Thoracic aorta (tissue), 2 donors: Measurements from ENCODE around the gene TEX19. TPM values are rescaled to one million over a fixed set of nuclear protein-coding genes. Genes with fewer than 3 reads are reported as not detected.

Experiments used
- ATAC-seq: fragments of 150-250 bp; one replicate; pipeline ENCODE4 v1.8.0; 2017; ENCODE audit warnings: low read depth; ENCODE audit not compliant: insufficient number of reproducible peaks, low FRiP score
- DNase-seq: peaks from one replicate; pipeline ENCODE4 v3.0.0-alpha.2; 2020; ENCODE audit warnings: low spot score
- H3K27ac ChIP-seq, 2 donors: fragments of 200-600 bp; sonication (generic); 1 replicate in 1 of 2; 2 replicates in 1 of 2; pipeline ENCODE4 v1.5.1; 2016; ENCODE audit warnings: mild to moderate bottlenecking in 2 of 2, moderate library complexity in 2 of 2
- H3K27me3 ChIP-seq: fragments of 200-600 bp; sonication (generic); replicated peaks from 2 replicates; pipeline ENCODE4 v1.6.0; 2016; ENCODE audit warnings: mild to moderate bottlenecking; ENCODE audit not compliant: insufficient read depth
- H3K36me3 ChIP-seq: fragments of 200-600 bp; sonication (generic); one replicate; pipeline ENCODE4 v1.5.1; 2016
- H3K4me1 ChIP-seq, 2 donors: fragments of 200-600 bp; sonication (generic); 1 replicate in 1 of 2; 2 replicates in 1 of 2; pipeline versions ENCODE4 v1.5.1 to v1.6.0; 2016; ENCODE audit warnings: low read depth in 2 of 2, mild to moderate bottlenecking in 1 of 2; ENCODE audit not compliant: control insufficient read depth in 1 of 2
- H3K4me3 ChIP-seq: fragments of 200-600 bp; sonication (generic); 2 replicates; pipeline ENCODE4 v1.5.1; 2016; ENCODE audit warnings: mild to moderate bottlenecking
- H3K9me3 ChIP-seq: fragments of 200-600 bp; sonication (generic); 2 replicates; pipeline ENCODE4 v1.5.1; 2016
- CTCF ChIP-seq: fragments of 200-600 bp; sonication (generic); IDR thresholded peaks from one replicate; pipeline ENCODE4 v1.5.1; 2019; ENCODE audit warnings: antibody characterized with exemption
- total RNA-seq, 2 donors: library from RNA; depleted of rRNA; stranded (reverse); fragments of >200 nt; gene quantifications; one replicate each; pipeline versions ENCODE4 v1.1.0 to v1.2.3, GENCODE V29; 2016

TEX19 gene
- total RNA-seq, 2 donors from 2014 or later: not detected

- no peaks in the 10 kb centered on the region for H3K36me3 ChIP-seq
- no peak for TF ChIP-seq CTCF
- ATAC-seq (no peak), DNase-seq (no peak)
- H3K4me1 ChIP-seq: peaks cover 0 to 8% of the 10 kb centered on the region in 2 donors
- H3K4me3 ChIP-seq: no peak overlapping the region
- peaks cover 7% of the 10 kb centered on the region for H3K27me3 ChIP-seq
- no peak overlapping the region for H3K27ac ChIP-seq
- H3K9me3 ChIP-seq: no peaks in the 10 kb centered on the region
These were observed 39.4 kb upstream of the TEX19 start for GRCh38 chr17:82319619-82320062.

GRCh38 chr17:82320140-82320840 is 38.8 kb upstream of the TEX19 start:
- Histone ChIP-seq H3K4me1 (peaks cover 0 to 8% of the 10 kb centered on the region in 2 donors), H3K9me3 (no peaks in the 10 kb centered on the region), H3K4me3 (no peak overlapping the region), H3K27me3 (peaks cover 6% of the 10 kb centered on the region), H3K36me3 (no peaks in the 10 kb centered on the region), H3K27ac (no peak overlapping the region)
- no peak for TF ChIP-seq CTCF
- ATAC-seq (no peak), DNase-seq (no peak)

DNA sequence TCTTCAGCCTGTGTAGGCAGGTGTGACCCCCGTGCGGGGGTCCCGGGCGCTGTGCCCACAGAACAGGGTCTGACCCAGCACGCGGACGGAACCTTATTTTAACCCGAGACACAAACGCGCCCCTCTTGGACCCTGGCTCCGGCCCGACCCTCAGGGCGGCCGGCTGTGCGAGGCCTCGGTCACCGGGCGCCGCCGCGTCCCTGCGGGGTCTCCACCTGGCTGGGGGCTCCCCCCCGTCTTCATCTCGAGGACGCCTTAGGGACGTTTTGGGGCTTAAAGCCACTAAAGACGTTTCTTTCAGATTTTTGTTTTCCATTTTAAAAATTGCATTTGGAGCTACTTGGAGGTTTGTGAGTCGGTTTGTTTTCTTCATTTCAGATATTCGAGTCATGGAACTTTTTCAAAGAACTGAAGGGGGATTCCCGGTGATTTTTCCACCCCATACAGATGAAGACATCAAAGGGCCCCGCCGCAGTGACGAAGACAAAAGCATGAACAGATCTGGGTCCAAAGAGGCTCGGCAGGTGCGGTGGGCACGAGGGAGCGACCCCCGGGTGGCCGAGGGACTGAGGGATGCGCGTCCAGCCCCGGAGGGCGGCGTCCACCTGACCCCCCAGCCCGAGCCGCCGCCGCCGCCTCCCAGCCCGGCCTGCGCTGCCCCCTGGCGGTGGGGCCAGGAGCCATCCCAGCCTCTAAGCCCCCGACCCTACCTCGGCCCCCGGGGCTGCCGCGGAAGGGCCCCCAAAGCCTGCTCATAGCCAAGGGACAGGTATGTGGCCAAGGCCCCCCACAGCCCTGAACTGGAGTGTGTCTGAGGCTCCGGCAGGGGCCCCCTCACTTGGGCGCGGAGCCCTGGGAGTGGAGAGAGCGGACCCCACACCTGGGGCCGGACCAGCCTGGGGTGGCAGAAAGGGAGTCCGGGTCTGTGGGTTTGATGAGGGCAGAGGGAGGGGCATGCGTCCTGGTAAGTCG is 37.8 kb upstream of the TEX19 start:
- Histone ChIP-seq H3K27me3 (no peaks in the 10 kb centered on the region), H3K36me3 (no peaks in the 10 kb centered on the region), H3K4me1 (peaks cover 0 to 8% of the 10 kb centered on the region in 2 donors), H3K9me3 (no peaks in the 10 kb centered on the region), H3K27ac (no peak overlapping the region), H3K4me3 (peak overlapping the region; percentile 19)
- no peak for ATAC-seq
- TF ChIP-seq CTCF: peak; percentile 94
- no peak for DNase-seq

DNA sequence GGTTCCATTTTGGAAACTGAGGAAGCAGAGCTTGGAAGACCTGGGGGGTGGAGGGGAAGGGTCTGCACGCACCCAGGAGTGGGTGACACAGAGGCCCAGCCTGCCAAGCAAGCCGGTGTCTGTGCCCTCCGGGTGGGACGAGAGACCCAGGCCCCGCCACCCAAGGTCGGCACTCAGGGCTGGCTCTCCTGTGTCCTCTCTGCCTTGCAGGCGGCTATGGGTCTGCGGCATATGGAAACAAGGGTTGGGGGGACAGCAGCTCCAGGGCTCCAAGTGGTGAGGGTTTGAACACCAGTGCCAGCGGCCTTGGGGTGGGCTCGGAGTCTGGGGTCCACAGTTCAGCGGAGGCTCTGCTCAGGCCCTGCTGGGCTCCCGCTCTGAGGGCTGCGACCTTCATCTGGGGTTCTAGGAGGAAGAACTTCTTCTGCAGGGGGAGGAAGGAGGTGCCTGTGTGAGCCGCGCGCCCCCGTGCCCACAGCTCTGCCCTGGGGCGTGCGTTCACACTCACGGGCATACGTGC is 37.0 kb upstream of the TEX19 start:
- ATAC-seq: no peak
- Histone ChIP-seq H3K36me3 (no peaks in the 10 kb centered on the region), H3K27ac (no peak overlapping the region), H3K9me3 (no peaks in the 10 kb centered on the region), H3K4me3 (no peak overlapping the region), H3K4me1 (peaks cover 0 to 8% of the 10 kb centered on the region in 2 donors), H3K27me3 (no peaks in the 10 kb centered on the region)
- no peak for DNase-seq
- no peak for TF ChIP-seq CTCF
